Breast epithelium (tissue), 4 donors: Measurements from ENCODE around the gene PBX3. TPM values are rescaled to one million over a fixed set of nuclear protein-coding genes. Genes with fewer than 3 reads are reported as not detected.

ENCODE experiments used
- DNase-seq, 2 donors: peaks; one replicate each; pipeline ENCODE4 v3.0.0-alpha.2; 2019; ENCODE audit warnings: low spot score in 2 of 2
- H3K27ac ChIP-seq, 2 donors: fragments of 200-600 bp; sonication (generic) in 1 of 2; one replicate each; pipeline ENCODE4 v1.5.1; 2016 to 2019; ENCODE audit warnings: mild to moderate bottlenecking in 1 of 2
- H3K27me3 ChIP-seq, 2 donors: fragments of 200-600 bp; sonication (generic) in 1 of 2; one replicate each; pipeline versions ENCODE4 v1.5.1 to v1.6.0; 2017 to 2019; ENCODE audit warnings: control low read depth in 1 of 2, mild to moderate bottlenecking in 1 of 2
- H3K36me3 ChIP-seq: fragments of 200-600 bp; one replicate; pipeline ENCODE4 v1.5.1; 2019
- H3K4me1 ChIP-seq, 2 donors: fragments of 200-600 bp; sonication (generic); one replicate each; pipeline ENCODE4 v1.5.1; 2016 to 2019; ENCODE audit warnings: control low read depth in 1 of 2
- H3K4me3 ChIP-seq, 3 donors: fragments of 200-600 bp; sonication (generic); 1 replicate in 2 of 3; 2 replicates in 1 of 3; pipeline ENCODE4 v1.5.1; 2016 to 2019; ENCODE audit warnings: mild to moderate bottlenecking in 3 of 3, moderate library complexity in 2 of 3
- H3K9me3 ChIP-seq, 2 donors: fragments of 200-600 bp; sonication (generic) in 1 of 2; one replicate each; pipeline ENCODE4 v1.5.1; 2016 to 2019; ENCODE audit warnings: control low read depth in 1 of 2
- POLR2A ChIP-seq: fragments of 450-650 bp; IDR thresholded peaks from one replicate; pipeline ENCODE4 v1.6.1; 2016; ENCODE audit warnings: antibody characterized with exemption, mild to moderate bottlenecking, moderate library complexity
- POLR2AphosphoS5 ChIP-seq, 3 donors: sonication (generic); formaldehyde crosslinking; IDR thresholded peaks; one replicate each; pipeline ENCODE4 v1.6.1; 2017; ENCODE audit warnings: antibody characterized with exemption in 3 of 3
- intact Hi-C: fragments of 100-400 bp; cut with DNase I; formaldehyde crosslinking; loops from one replicate; pipeline ENCODE4 v1.15.1; 2023; ENCODE audit warnings: low total_unique reads
- total RNA-seq, 3 donors: library from RNA; depleted of rRNA; stranded (reverse); fragments of >200 nt; gene quantifications; one replicate each; pipeline ENCODE4 v1.1.0, GENCODE V29; 2016
- TF ChIP-seq, protein P1 (sequence below), 3 donors: fragments of 450-650 bp; IDR thresholded peaks; one replicate each; pipeline ENCODE4 v1.5.1; 2016 to 2017; ENCODE audit warnings: antibody characterized with exemption in 3 of 3, mild to moderate bottlenecking in 3 of 3, moderate library complexity in 3 of 3

Gene PBX3
- total RNA-seq, 3 donors from 2014 or later, result 29.5 to 31.2 (median 29.8) TPM

GRCh38 chr9:125991886-125992529 lies 244.8 kb downstream of the PBX3 start:
- intact Hi-C loops, result no loop called here
- H3K4me1 ChIP-seq, result no peaks in the 10 kb centered on the region
- no peaks in the 10 kb centered on the region for H3K9me3 ChIP-seq
- H3K27me3 ChIP-seq, result peaks cover 0 to 8% of the 10 kb centered on the region in 2 donors
- H3K27ac ChIP-seq, result no peak overlapping the region
- TF ChIP-seq POLR2A (no peak), POLR2AphosphoS5 (IDR thresholded peaks at IDR 0.05) (no peak)
- TF ChIP-seq, protein P1, sequence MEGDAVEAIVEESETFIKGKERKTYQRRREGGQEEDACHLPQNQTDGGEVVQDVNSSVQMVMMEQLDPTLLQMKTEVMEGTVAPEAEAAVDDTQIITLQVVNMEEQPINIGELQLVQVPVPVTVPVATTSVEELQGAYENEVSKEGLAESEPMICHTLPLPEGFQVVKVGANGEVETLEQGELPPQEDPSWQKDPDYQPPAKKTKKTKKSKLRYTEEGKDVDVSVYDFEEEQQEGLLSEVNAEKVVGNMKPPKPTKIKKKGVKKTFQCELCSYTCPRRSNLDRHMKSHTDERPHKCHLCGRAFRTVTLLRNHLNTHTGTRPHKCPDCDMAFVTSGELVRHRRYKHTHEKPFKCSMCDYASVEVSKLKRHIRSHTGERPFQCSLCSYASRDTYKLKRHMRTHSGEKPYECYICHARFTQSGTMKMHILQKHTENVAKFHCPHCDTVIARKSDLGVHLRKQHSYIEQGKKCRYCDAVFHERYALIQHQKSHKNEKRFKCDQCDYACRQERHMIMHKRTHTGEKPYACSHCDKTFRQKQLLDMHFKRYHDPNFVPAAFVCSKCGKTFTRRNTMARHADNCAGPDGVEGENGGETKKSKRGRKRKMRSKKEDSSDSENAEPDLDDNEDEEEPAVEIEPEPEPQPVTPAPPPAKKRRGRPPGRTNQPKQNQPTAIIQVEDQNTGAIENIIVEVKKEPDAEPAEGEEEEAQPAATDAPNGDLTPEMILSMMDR (IDR thresholded peaks at IDR 0.05), result no peak
- peak in 1 of 2 donors; percentile 28 for DNase-seq
- H3K4me3 ChIP-seq, result no peak overlapping the region
- no peaks in the 10 kb centered on the region for H3K36me3 ChIP-seq

DNA sequence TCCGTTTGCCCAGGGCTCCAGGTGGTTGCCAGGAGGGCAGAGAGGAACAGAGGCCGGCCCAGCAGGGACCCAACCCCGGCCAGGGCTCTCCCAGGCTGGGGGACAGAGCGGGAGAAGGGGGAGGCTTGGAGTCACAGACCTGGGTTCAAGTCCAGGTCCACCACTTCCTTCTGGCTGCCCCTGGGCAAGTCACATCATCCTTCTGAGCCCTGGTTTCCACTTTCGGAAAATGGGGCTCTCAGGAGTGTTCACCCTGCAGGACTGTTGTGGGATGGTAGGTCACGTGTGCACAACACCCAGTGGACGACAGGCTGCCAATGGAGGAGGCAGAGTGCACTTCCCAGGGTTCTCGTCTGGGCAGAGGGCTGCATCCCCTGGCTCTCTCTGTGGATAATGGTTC lies 245.4 kb downstream of the PBX3 start:
- no peak overlapping the region for H3K27ac ChIP-seq
- no peak overlapping the region for H3K4me3 ChIP-seq
- H3K27me3 ChIP-seq, result peaks cover 0 to 11% of the 10 kb centered on the region in 2 donors
- TF ChIP-seq POLR2A (no peak), POLR2AphosphoS5 (IDR thresholded peaks at IDR 0.05) (no peak)
- TF ChIP-seq, protein P1 (IDR thresholded peaks at IDR 0.05), result no peak
- DNase-seq, result no peak
- H3K4me1 ChIP-seq, result no peaks in the 10 kb centered on the region
- no peaks in the 10 kb centered on the region for H3K9me3 ChIP-seq
- intact Hi-C loops, result no loop called here
- H3K36me3 ChIP-seq, result no peaks in the 10 kb centered on the region

GRCh38 chr9:125993466-125993865 lies 246.3 kb downstream of the PBX3 start:
- H3K9me3 ChIP-seq, result no peaks in the 10 kb centered on the region
- H3K36me3 ChIP-seq, result no peaks in the 10 kb centered on the region
- TF ChIP-seq, protein P1 (IDR thresholded peaks at IDR 0.05), result no peak
- TF ChIP-seq POLR2A (no peak), POLR2AphosphoS5 (IDR thresholded peaks at IDR 0.05) (no peak)
- H3K4me3 ChIP-seq, result no peak overlapping the region
- peaks cover 0 to 11% of the 10 kb centered on the region in 2 donors for H3K27me3 ChIP-seq
- intact Hi-C loops, result no loop called here
- H3K27ac ChIP-seq, result no peak overlapping the region
- H3K4me1 ChIP-seq, result no peaks in the 10 kb centered on the region
- no peak for DNase-seq

- Histone ChIP-seq H3K27ac (no peak overlapping the region), H3K36me3 (no peaks in the 10 kb centered on the region), H3K4me1 (no peaks in the 10 kb centered on the region), H3K27me3 (peaks cover 0 to 11% of the 10 kb centered on the region in 2 donors), H3K4me3 (no peak overlapping the region), H3K9me3 (no peaks in the 10 kb centered on the region)
- DNase-seq, result no peak
- TF ChIP-seq, protein P1 (IDR thresholded peaks at IDR 0.05), result no peak
- TF ChIP-seq POLR2A, result no peak
- TF ChIP-seq POLR2AphosphoS5 (IDR thresholded peaks at IDR 0.05), result no peak
- intact Hi-C loops, result no loop called here
Observed at GRCh38 chr9:125994066-125994943, 247.1 kb downstream of the PBX3 start.

GRCh38 chr9:125995006-125995405 lies 247.8 kb downstream of the PBX3 start:
- DNase-seq, result no peak
- TF ChIP-seq POLR2A, result no peak
- TF ChIP-seq POLR2AphosphoS5 (IDR thresholded peaks at IDR 0.05), result no peak
- TF ChIP-seq, protein P1 (IDR thresholded peaks at IDR 0.05), result no peak
- no peak overlapping the region for H3K4me3 ChIP-seq

More at GRCh38 chr9:125995006-125995405, 247.8 kb downstream of the PBX3 start:
- Histone ChIP-seq H3K9me3 (no peaks in the 10 kb centered on the region), H3K27ac (no peak overlapping the region), H3K4me1 (no peaks in the 10 kb centered on the region), H3K27me3 (peaks cover 0 to 11% of the 10 kb centered on the region in 2 donors), H3K36me3 (no peaks in the 10 kb centered on the region)
- intact Hi-C loops, result no loop called here
